Measurements from ENCODE around the gene CNDP1. TPM values are rescaled to one million over a fixed set of nuclear protein-coding genes. Genes with fewer than 3 reads are reported as not detected.

Gene CNDP1, protein sequence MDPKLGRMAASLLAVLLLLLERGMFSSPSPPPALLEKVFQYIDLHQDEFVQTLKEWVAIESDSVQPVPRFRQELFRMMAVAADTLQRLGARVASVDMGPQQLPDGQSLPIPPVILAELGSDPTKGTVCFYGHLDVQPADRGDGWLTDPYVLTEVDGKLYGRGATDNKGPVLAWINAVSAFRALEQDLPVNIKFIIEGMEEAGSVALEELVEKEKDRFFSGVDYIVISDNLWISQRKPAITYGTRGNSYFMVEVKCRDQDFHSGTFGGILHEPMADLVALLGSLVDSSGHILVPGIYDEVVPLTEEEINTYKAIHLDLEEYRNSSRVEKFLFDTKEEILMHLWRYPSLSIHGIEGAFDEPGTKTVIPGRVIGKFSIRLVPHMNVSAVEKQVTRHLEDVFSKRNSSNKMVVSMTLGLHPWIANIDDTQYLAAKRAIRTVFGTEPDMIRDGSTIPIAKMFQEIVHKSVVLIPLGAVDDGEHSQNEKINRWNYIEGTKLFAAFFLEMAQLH
- not detected for total RNA-seq

DNA sequence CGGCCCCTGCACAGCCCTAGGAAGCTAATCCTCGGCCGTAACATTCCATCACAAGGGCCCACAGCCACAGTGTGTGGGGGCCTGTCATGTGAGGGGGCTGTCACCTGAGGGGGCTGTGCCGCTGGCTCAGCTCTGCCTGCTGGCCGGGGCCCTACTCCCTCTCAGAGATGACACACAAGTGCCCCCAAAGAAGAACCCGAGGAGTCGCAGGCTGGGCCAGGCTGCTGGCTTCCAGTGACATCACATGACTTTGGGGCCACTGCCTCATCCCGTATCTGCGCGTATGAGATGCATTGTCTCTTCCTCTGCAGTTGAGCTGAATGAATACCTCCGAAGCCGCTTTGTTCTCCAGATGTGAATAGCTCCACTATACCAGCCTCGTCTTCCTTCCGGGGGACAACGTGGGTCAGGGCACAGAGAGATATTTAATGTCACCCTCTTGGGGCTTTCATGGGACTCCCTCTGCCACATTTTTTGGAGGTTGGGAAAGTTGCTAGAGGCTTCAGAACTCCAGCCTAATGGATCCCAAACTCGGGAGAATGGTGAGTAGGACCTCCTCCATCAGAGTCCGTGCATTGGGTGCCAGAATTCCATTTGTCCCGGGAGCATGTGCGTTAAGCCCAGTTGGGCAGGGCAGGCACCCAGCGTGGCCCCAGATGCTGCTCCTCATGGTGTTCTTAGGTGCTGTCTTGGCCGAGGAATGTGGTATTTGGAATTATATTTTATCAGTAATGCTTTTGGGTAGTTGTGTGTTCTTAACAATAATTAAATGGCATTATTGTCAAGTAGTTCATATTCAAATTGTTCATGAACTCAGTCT lies at the start of gene CNDP1:
CNDP1 (plus strand) TSS at position 351 of the 820 bp plus-strand sequence; CDS start at position 519, 168 bp downstream.

DNA sequence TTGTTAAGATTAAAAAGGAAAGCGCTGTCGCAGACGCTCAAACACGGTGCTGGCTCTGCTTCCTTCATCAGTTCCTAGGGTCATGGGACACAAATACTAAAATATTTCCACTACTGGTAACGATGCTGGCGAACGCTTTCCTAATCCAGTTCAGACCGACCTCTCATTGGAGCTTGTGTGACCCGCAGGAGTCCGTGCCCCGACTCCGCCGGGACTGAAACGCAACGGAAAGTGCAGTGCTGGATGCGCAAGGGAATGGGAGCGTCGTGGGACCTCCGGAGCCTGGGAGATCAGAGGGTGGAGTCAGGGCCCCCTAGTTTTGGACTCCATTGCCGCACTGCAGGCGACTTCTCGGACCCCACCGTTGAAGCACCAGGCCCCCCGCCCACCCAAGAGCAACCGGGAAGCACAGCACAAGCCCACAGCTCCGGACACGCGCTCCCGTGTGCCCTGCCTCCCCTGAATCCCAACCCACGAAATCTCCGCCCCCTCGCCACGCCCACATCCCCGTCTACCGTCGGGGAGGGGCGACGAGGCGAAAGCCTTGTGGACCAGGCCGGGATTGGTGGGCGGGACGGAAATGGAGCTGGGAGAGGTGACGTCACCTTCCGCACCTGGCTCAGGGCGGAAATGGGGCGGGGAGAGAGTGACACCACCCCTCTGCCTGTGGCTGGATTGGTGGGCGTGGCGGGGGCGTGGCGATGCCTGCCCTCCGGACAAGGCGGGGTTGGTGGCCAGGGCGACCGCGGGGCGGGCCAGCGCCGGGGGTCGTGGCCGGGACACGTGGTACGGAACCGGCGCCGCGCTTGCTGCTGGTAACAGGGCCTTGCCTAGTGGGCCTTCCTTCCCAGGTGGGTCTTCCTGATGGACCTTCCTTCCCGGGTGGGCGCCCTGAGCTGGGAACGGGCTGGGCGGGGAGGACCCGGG lies 38.5 kb upstream of the CNDP1 start, which contains the start of gene CNDP2:
CNDP2 (plus strand) TSS at position 783 of the 927 bp plus-strand sequence. CDS start 3,611 bp downstream, outside the sequence.

DNA sequence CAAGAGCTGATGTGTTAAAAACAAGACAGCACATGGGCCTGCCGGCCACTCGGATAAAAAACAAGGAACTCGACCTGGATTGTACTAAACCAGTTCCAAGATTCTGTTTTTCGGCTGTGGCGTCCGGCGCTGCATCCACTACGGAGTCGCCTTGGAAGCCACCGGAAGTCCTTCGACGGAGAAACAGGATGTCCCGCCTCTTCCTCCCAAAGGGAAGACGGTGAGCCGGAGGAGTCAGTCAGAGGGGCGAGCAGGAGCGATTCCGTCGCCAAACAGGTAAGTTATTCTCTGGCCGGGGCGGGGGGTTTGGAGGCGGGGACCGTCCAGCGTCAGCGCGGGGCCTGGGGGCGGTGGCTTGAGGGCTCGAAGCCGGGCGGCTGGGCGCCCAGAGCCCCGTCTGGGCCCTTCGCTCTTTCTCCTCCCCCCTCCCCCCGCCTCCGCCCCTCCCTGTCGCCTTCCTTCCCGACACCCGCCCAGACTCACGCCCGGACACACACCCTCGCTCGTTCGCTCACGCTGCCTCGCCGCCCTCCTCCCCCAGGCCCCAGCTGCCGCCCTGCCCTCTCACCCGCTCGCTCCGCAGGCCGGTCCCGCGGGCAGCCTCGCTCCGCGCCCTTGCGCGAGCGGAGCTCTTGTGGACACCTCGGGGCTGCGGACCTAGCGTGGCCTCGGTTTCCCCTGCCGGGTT lies 63.5 kb downstream of the CNDP1 start, which contains the start of gene ZNF407:
ZNF407 (plus strand) TSS at position 209 of the 688 bp plus-strand sequence. CDS start 33,150 bp downstream, outside the sequence.

Other genes starting within 250 kb of the CNDP1 start
- 10 to 100 TPM; 35.0 to 36.5 TPM for gene CYB5A, start 242.5 kb upstream of the CNDP1 start, total RNA-seq
- gene C18orf63, start 218.7 kb upstream of the CNDP1 start, total RNA-seq: not detected
- 1 to 10 TPM in 1 of 2 donors, under 1 TPM in 1; 0.33 to 2.8 TPM for gene DIPK1C, start 77.2 kb upstream of the CNDP1 start, total RNA-seq
- 10 to 100 TPM; 54.9 to 66.8 TPM for gene CNDP2, start 38.1 kb upstream of the CNDP1 start, total RNA-seq
- 10 to 100 TPM; 16.2 to 17.3 TPM for gene ZNF407, start 63.4 kb downstream of the CNDP1 start, total RNA-seq